Tibial nerve (tissue), 3 donors: ENCODE measurements around the gene SH3YL1.

Source experiments
- POLR2A ChIP-seq, 2 donors: fragments of 450-650 bp; IDR thresholded peaks; one replicate each; pipeline ENCODE4 v1.6.1; 2017; ENCODE audit warnings: antibody characterized with exemption in 2 of 2, mild to moderate bottlenecking in 2 of 2, moderate library complexity in 2 of 2
- TF ChIP-seq, protein P1 (sequence below), 5 experiments: fragments of 200-600 bp in 3 of 5; fragments of 450-650 bp in 2 of 5; sonication (generic) in 3 of 5; IDR thresholded peaks; one replicate each; pipeline ENCODE4 v1.5.1; 2016 to 2019; ENCODE audit warnings: antibody characterized with exemption in 5 of 5, mild to moderate bottlenecking in 3 of 5, moderate library complexity in 2 of 5

DNA sequence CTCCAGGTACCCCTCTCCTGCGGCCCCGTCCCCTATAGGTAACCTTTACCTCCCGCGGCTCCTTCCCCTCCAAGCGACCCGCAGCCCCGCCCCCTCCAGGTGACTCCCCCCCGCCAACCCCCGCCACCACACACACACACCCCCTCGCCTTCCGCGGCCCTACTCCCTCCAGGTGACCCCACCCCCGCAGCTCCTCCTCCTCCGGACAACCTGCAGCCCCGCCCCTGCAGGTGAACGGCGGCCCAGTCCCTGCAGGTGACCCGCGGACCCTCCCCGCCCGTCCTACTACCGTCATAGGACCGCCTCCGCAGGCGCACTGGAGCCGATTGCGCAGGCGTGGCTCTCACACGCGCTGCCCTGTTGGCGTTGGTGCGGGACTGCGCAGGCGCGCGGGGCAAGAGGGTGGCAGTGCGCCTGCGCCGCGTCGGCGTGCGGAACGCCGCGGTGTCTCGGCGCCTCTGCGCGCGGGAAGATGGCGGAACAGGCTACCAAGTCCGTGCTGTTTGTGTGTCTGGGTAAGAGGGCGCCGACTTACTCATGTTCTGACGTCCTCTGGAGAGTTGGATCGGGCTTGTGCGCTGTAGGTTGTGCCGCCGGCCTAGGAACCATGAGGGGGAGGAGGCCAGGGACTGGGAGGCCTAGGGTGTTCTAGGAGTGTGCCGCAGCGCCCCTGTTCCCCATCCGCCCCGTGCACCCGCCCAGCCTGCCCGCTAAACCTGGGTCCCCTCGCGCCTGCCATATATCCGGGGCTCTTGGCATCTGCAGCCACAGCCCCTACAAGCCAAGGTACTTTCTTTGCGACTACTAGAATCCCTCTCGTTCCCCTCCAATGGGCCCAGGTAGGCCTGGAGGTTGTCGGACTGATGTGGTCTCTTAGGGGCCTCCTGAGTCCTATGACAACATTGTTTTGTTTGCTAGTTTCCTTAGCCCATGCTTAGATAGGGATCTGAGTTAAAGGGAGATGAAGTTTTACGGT is 949 bp upstream of the SH3YL1 start, which contains the start of gene ACP1:
- TF ChIP-seq POLR2A (IDR thresholded peaks at IDR 0.05) = peak; percentile 61 to 79
- TF ChIP-seq, protein P1, sequence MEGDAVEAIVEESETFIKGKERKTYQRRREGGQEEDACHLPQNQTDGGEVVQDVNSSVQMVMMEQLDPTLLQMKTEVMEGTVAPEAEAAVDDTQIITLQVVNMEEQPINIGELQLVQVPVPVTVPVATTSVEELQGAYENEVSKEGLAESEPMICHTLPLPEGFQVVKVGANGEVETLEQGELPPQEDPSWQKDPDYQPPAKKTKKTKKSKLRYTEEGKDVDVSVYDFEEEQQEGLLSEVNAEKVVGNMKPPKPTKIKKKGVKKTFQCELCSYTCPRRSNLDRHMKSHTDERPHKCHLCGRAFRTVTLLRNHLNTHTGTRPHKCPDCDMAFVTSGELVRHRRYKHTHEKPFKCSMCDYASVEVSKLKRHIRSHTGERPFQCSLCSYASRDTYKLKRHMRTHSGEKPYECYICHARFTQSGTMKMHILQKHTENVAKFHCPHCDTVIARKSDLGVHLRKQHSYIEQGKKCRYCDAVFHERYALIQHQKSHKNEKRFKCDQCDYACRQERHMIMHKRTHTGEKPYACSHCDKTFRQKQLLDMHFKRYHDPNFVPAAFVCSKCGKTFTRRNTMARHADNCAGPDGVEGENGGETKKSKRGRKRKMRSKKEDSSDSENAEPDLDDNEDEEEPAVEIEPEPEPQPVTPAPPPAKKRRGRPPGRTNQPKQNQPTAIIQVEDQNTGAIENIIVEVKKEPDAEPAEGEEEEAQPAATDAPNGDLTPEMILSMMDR (IDR thresholded peaks at IDR 0.05) = peak in 1 of 5 experiments; percentile 20
